Prostate gland (tissue), 2 donors: ENCODE data around the gene ZNF385B.

ENCODE experiments used
- CTCF ChIP-seq, 4 experiments: fragments of 200-600 bp in 2 of 4; fragments of 450-650 bp in 2 of 4; sonication (generic) in 2 of 4; IDR thresholded peaks; 1 replicate in 3 of 4; 2 replicates in 1 of 4; pipeline ENCODE4 v1.5.1; 2016 to 2019; ENCODE audit warnings: antibody characterized with exemption in 4 of 4, mild to moderate bottlenecking in 2 of 4, moderate library complexity in 2 of 4
- POLR2A ChIP-seq: fragments of 450-650 bp; IDR thresholded peaks from one replicate; pipeline ENCODE4 v1.6.1; 2016; ENCODE audit warnings: antibody characterized with exemption, mild to moderate bottlenecking
- POLR2AphosphoS5 ChIP-seq: sonication (generic); formaldehyde crosslinking; IDR thresholded peaks from one replicate; pipeline ENCODE4 v1.6.1; 2017; ENCODE audit warnings: antibody characterized with exemption

DNA sequence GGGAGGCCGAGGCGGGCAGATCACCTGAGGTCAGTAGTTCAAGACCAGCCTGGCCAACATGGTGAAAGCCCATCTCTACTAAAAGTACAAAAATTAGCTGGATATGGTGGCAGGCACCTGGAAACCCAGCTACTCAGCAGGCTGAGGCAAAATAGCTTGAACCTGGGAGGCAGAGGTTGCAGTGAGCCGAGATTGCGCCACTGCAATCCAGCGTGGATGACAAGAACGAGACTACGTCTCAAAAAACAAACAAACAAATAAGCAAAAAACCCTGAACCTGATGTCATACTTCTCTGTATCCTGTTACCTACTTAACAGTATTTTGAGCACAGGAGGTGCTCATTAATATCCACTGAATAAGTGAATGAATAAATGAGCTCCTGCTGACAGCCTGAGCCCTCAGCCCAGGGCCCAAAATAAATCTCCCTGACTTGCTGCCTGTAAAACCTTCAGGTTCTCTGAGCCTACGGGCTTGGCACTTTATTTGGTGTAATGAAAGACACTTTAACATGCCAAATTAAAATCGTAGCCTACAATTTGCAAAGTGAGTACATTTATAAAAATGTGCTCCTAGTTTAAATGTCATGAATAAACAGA lies 215.1 kb downstream of the ZNF385B start:
- TF ChIP-seq CTCF (IDR thresholded peaks at IDR 0.05) (no peak), POLR2AphosphoS5 (no peak), POLR2A (no peak)
